Ascending aorta (tissue), 2 donors: ENCODE data around the gene YBEY. TPM values are rescaled to one million over a fixed set of nuclear protein-coding genes. Genes with fewer than 3 reads are reported as not detected.
"Not testable (repeated sequence)": the region's sequence is repeated elsewhere in the genome, so short reads cannot be mapped to it uniquely, and the experiment has no call there.

Source experiments
- DNase-seq, 2 donors: peaks; one replicate each; pipeline ENCODE4 v3.0.0-alpha.2; 2019; ENCODE audit warnings: low spot score in 2 of 2
- H3K27ac ChIP-seq, 2 donors: fragments of 200-600 bp; sonication (generic); one replicate each; pipeline ENCODE4 v1.5.1; 2016 to 2017; ENCODE audit warnings: mild to moderate bottlenecking in 1 of 2
- H3K27me3 ChIP-seq: fragments of 200-600 bp; sonication (generic); one replicate; pipeline ENCODE4 v1.5.1; 2017
- H3K36me3 ChIP-seq, 2 donors: fragments of 200-600 bp; sonication (generic); one replicate each; pipeline ENCODE4 v1.5.1; 2016
- H3K4me1 ChIP-seq, 2 donors: fragments of 200-600 bp; sonication (generic); one replicate each; pipeline ENCODE4 v1.5.1; 2016 to 2017; ENCODE audit warnings: mild to moderate bottlenecking in 1 of 2
- H3K4me3 ChIP-seq, 2 donors: fragments of 200-600 bp; sonication (generic); one replicate each; pipeline ENCODE4 v1.5.1; 2016 to 2017; ENCODE audit warnings: mild to moderate bottlenecking in 1 of 2
- H3K9me3 ChIP-seq, 2 donors: fragments of 200-600 bp; sonication (generic); one replicate each; pipeline ENCODE4 v1.5.1; 2016
- CTCF ChIP-seq, 3 experiments: fragments of 200-600 bp in 2 of 3; fragments of 450-650 bp in 1 of 3; sonication (generic) in 2 of 3; IDR thresholded peaks; one replicate each; pipeline ENCODE4 v1.5.1; 2016 to 2019; ENCODE audit warnings: antibody characterized with exemption in 3 of 3, mild to moderate bottlenecking in 1 of 3, moderate library complexity in 1 of 3
- intact Hi-C: fragments of 100-400 bp; cut with DNase I; formaldehyde crosslinking; loops from one replicate; pipeline ENCODE4 v1.15.1; 2023
- total RNA-seq: library from RNA; depleted of rRNA; stranded (reverse); fragments of >200 nt; gene quantifications from one replicate; pipeline ENCODE4 v1.1.0, GENCODE V29; 2016

YBEY gene
- total RNA-seq, 1 donor from 2014 or later, result 0.53 TPM

DNA sequence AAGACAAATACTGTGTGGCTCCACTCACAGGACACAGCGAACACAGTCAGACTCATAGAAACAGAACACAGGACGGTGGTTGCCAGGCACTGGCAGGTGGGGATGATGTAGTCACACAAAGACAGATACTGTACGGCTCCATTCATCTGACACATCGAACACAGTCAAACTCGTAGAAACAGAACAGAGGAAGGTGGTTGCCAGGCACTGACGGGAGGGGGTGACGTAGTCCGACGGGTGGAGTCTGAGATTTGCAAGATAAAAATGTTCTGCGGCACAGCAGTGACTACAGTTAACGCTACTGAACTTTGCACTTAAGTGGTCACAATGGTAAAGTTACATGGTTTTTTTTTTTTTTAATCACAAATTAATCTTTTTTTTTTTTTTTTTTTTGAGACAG lies 18.8 kb downstream of the YBEY start:
- intact Hi-C loops, result no loop called here
- Histone ChIP-seq H3K36me3 (peaks cover 4 to 5% of the 10 kb centered on the region in 2 donors), H3K4me1 (no peaks in the 10 kb centered on the region), H3K4me3 (no peak overlapping the region), H3K9me3 (no peaks in the 10 kb centered on the region), H3K27me3 (no peaks in the 10 kb centered on the region), H3K27ac (no peak overlapping the region)
- no peak for DNase-seq
- TF ChIP-seq CTCF (IDR thresholded peaks at IDR 0.05), result no peak

DNA sequence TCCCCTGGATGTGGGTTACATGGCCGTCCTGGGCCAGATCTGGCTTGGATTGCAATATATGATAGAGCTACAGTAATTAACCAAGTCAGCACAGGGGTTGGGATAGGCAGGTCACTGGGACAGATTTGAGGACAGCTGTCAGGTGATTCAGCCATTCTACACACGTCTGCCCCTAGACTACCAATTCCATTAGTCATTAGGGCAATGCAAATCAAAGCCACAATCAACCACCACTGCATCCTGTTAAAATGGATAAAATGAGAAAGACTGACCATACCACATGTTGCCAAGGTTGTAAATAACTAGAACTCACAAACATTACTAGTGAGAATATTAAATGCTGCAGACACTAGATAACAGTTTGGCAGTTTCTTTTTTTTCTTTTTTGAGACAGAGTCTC lies 21.5 kb downstream of the YBEY start:
- Histone ChIP-seq H3K4me1 (no peaks in the 10 kb centered on the region), H3K36me3 (peaks cover 0 to 4% of the 10 kb centered on the region in 2 donors), H3K27ac (no peak overlapping the region), H3K9me3 (no peaks in the 10 kb centered on the region), H3K4me3 (no peak overlapping the region), H3K27me3 (no peaks in the 10 kb centered on the region)
- TF ChIP-seq CTCF (IDR thresholded peaks at IDR 0.05), result no peak
- intact Hi-C loops, result no loop called here
- no peak for DNase-seq

GRCh38 chr21:46308431-46308830 lies 22.3 kb downstream of the YBEY start:
- H3K9me3 ChIP-seq, result no peaks in the 10 kb centered on the region
- no peak overlapping the region for H3K27ac ChIP-seq
- TF ChIP-seq CTCF (IDR thresholded peaks at IDR 0.05), result no peak
- no peak overlapping the region for H3K4me3 ChIP-seq
- intact Hi-C loops, result no loop called here
- DNase-seq, result no peak
- no peaks in the 10 kb centered on the region for H3K27me3 ChIP-seq
- H3K36me3 ChIP-seq, result peaks cover 0 to 4% of the 10 kb centered on the region in 2 donors
- H3K4me1 ChIP-seq, result no peaks in the 10 kb centered on the region

DNA sequence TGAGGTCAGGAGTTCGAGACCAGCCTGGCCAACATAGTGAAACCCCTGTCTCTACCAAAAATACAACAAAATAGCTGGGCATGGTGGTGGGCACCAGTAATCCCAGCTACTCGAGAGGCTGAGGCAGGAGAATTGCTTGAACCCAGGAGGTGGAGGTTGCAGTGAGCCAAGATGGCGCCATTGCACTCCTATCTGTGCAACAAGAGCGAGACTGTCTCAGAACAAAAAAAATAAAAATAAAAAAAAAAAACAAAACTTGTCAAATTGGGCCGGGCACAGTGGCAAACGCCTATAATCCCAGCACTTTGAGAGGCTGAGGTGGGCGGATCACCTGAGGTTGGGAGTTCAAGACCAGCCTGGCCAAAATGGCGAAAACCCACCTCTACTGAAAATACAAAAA lies 24.1 kb downstream of the YBEY start:
- DNase-seq, H3K27ac ChIP-seq, H3K27me3 ChIP-seq, H3K9me3 ChIP-seq, H3K4me3 ChIP-seq, H3K4me1 ChIP-seq, H3K36me3 ChIP-seq, intact Hi-C loops: not testable (repeated sequence)

GRCh38 chr21:46311568-46311967 lies 25.4 kb downstream of the YBEY start:
- Histone ChIP-seq H3K27ac (no peak overlapping the region), H3K4me1 (no peaks in the 10 kb centered on the region), H3K9me3 (no peaks in the 10 kb centered on the region), H3K36me3 (no peaks in the 10 kb centered on the region), H3K27me3 (no peaks in the 10 kb centered on the region), H3K4me3 (no peak overlapping the region)
- intact Hi-C loops, result no loop called here
- DNase-seq, result no peak
- no peak for TF ChIP-seq CTCF (IDR thresholded peaks at IDR 0.05)

GRCh38 chr21:46312949-46313348 lies 26.8 kb downstream of the YBEY start:
- no peak overlapping the region for H3K4me3 ChIP-seq
- no peaks in the 10 kb centered on the region for H3K36me3 ChIP-seq
- no peak overlapping the region for H3K27ac ChIP-seq
- H3K4me1 ChIP-seq, result no peaks in the 10 kb centered on the region
- TF ChIP-seq CTCF (IDR thresholded peaks at IDR 0.05), result no peak
- H3K9me3 ChIP-seq, result no peaks in the 10 kb centered on the region
- H3K27me3 ChIP-seq, result no peaks in the 10 kb centered on the region
- intact Hi-C loops, result no loop called here
- DNase-seq, result no peak
